ENCODE measurements around the gene IL4R. TPM values are rescaled to one million over a fixed set of nuclear protein-coding genes. Genes with fewer than 3 reads are reported as not detected.

IL4R gene
- total RNA-seq, 1 donor from 2014 or later, result 41.0 TPM

DNA sequence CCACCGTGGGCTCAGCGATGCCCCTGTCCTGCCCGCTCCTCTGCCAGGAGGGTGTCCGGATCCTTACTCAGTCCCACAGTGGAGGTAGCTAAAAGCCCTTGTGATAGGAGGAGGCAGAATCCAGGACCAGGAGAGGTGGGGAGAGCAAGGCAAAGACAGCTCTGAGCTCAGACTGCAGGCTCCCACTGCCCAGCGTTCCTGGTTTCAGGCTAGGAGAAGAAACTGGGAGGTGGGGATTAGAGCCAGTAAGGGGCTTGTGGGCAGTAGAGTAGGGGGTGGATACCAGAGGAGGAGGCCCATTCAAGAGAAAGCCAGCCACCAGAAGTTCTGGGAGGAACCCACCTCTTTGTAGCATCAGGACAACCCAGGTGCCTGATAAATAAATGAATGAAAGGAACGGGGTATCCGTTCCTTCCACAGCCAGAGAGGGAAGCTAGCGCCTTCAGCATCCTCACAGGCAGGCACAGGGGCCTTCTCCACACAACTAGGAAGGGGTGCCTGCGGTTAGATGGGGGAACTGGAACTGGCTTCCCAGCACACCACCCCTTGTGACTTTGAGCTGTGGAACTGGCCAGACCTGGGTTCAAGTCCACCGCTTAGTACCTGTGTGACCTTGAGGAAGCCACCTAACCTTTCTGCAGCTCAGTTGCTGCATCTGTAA, 90.5 kb downstream of the IL4R start:
- no peak overlapping the region for H3K27ac Mint-ChIP-seq (ENCODE audit: unreplicated experiment)
- H3K4me3 Mint-ChIP-seq (ENCODE audit: unreplicated experiment), result no peak overlapping the region
- no peaks in the 10 kb centered on the region for H3K9me3 Mint-ChIP-seq (ENCODE audit: low read depth)
- H3K36me3 Mint-ChIP-seq (ENCODE audit: low read depth), result no peaks in the 10 kb centered on the region
- H3K4me1 Mint-ChIP-seq (ENCODE audit: low read depth), result peaks cover 72% of the 10 kb centered on the region
- no peaks in the 10 kb centered on the region for H3K27me3 Mint-ChIP-seq (ENCODE audit: low read depth)
- TF ChIP-seq, protein P1, sequence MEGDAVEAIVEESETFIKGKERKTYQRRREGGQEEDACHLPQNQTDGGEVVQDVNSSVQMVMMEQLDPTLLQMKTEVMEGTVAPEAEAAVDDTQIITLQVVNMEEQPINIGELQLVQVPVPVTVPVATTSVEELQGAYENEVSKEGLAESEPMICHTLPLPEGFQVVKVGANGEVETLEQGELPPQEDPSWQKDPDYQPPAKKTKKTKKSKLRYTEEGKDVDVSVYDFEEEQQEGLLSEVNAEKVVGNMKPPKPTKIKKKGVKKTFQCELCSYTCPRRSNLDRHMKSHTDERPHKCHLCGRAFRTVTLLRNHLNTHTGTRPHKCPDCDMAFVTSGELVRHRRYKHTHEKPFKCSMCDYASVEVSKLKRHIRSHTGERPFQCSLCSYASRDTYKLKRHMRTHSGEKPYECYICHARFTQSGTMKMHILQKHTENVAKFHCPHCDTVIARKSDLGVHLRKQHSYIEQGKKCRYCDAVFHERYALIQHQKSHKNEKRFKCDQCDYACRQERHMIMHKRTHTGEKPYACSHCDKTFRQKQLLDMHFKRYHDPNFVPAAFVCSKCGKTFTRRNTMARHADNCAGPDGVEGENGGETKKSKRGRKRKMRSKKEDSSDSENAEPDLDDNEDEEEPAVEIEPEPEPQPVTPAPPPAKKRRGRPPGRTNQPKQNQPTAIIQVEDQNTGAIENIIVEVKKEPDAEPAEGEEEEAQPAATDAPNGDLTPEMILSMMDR (IDR thresholded peaks at IDR 0.05), result no peak
- DNase-seq (ENCODE audit: low spot score), result no peak

DNA sequence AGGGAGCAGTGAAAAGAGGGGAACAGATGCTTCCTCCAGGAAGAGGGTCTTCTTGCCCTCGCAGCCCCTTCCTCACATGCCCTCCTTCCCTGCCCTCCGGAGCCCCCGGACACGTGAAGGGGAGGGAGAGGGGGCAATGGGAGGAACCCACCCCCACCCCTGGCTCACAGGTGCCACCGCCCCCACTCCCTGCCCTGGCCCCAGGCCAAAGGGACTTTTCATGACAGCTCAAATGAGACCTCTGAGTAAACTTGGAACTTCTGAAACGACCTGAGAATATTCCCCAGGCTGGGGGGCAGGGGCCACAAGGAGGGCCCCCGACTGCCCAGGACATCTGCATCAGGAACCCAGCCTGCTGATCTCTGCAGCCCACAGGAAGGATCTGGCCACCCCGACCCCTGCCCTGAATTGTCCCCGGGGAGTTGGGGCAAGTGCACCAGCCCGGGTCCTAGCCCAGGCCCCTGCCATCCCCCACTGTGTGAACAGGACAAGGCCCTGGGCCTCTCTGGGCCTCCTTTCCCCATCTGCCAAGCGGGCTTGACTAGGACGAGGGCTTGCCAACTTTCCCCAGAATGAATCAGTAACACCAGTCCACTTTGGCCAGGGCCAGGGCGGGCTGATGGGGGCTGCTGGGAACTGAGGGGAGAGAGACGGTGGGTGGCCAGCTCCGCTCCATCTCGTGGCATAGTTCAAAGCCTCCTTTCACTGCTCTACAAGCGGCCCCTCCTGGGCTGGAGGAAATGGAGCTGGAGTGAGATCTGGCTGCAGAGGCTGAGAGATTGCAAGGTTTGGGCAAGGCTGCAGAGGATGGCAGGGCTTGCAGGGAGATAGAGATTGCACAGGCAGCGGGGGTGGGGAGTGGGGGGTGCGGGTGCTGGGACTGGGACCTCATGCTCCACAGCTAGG, 92.0 kb downstream of the IL4R start:
- TF ChIP-seq, protein P1 (IDR thresholded peaks at IDR 0.05), result no peak
- Mint-ChIP-seq H3K9me3 (ENCODE audit: low read depth) (no peaks in the 10 kb centered on the region), H3K4me3 (ENCODE audit: unreplicated experiment) (no peak overlapping the region), H3K27me3 (ENCODE audit: low read depth) (no peaks in the 10 kb centered on the region), H3K27ac (ENCODE audit: unreplicated experiment) (no peak overlapping the region), H3K4me1 (ENCODE audit: low read depth) (peaks cover 63% of the 10 kb centered on the region), H3K36me3 (ENCODE audit: low read depth) (no peaks in the 10 kb centered on the region)
- DNase-seq (ENCODE audit: low spot score), result no peak

DNA sequence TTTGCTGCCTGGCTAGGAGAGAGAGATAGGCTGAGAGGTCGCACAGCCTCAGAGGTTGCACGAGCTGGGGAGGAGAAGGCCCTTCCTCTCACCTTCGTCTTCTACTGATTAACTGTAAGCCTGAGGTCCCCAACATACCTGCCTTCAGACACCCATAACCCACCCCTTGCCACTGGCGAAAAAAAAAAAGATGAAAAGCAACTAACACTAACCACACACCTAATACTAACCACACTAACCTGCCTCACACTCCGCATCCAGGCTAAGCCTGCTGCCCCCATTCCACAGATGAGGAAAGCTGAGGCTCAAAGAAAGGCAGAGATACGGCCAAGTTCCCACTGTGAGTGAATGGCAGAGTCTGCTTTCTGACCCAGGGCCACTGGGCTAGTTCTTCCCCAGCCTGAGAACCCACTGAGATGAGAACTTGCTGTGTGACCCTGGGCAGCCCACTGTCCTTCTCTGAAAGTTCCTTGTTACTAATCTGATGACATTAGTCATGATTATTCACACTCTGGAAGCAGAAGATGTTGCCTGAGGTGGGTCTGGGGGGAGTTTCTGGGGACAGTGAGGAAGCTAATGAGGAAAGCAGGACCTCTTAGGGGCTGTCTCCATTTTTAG, 92.8 kb downstream of the IL4R start:
- H3K36me3 Mint-ChIP-seq (ENCODE audit: low read depth), result no peaks in the 10 kb centered on the region
- H3K4me1 Mint-ChIP-seq (ENCODE audit: low read depth), result peaks cover 54% of the 10 kb centered on the region
- H3K9me3 Mint-ChIP-seq (ENCODE audit: low read depth), result no peaks in the 10 kb centered on the region
- H3K27me3 Mint-ChIP-seq (ENCODE audit: low read depth), result no peaks in the 10 kb centered on the region
- H3K4me3 Mint-ChIP-seq (ENCODE audit: unreplicated experiment), result no peak overlapping the region
- TF ChIP-seq, protein P1 (IDR thresholded peaks at IDR 0.05), result no peak
- peak overlapping the region; percentile 3 for H3K27ac Mint-ChIP-seq (ENCODE audit: unreplicated experiment)
- DNase-seq (ENCODE audit: low spot score), result no peak

DNA sequence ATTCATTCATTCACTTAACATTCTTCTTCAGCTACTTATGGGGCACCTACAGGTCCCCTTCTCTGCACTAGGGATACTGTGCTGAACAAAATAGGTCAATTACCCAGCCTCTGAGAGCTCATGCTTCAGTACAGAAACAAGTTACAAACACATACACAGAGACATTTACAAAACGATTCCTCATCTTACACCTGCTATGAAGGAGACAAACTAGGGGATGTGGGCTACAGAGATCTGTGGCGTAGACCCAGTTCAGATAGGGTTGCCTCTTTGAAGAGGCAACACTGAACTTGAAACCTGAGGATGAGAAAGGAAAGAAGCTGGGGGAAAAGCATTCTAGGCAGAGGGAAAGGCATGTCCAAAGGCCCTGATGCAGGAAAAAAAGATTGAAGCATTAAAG, 93.4 kb downstream of the IL4R start:
- Mint-ChIP-seq H3K27ac (ENCODE audit: unreplicated experiment) (peak overlapping the region; percentile 91), H3K4me1 (ENCODE audit: low read depth) (peaks cover 50% of the 10 kb centered on the region), H3K4me3 (ENCODE audit: unreplicated experiment) (no peak overlapping the region), H3K9me3 (ENCODE audit: low read depth) (peaks cover 2% of the 10 kb centered on the region), H3K36me3 (ENCODE audit: low read depth) (peaks cover 1% of the 10 kb centered on the region), H3K27me3 (ENCODE audit: low read depth) (no peaks in the 10 kb centered on the region)
- TF ChIP-seq, protein P1 (IDR thresholded peaks at IDR 0.05), result no peak
- DNase-seq (ENCODE audit: low spot score), result no peak

DNA sequence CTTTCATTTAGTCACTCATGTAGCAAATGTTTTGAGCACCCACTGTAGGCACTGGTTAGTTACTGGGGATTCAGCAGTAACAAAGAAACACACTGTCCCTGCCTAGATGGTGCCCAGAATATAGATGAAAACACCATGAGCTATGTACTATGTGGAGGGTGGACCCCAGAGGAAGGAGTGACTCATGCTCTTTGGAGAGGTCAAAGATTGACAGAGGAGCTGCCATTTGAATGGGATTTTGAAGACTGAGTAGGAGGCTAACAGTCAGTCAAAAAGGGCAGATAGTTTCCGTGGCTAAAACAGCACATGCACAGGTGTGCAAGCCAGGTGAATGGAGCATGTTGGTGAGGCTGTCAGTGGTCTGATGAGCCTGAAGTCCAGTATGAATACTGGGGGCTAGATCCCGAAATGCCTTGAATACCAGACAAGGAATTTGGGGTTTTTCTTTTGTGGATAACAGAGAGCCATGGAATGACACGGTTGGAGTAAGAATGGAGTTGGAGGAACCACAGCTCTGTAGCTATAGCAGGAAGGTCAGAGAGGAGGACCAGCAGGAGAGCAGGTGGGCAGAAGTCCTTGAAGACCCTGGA, 94.3 kb downstream of the IL4R start:
- TF ChIP-seq, protein P1 (IDR thresholded peaks at IDR 0.05), result no peak
- H3K4me1 Mint-ChIP-seq (ENCODE audit: low read depth), result peaks cover 41% of the 10 kb centered on the region
- peak overlapping the region; percentile 91 for H3K27ac Mint-ChIP-seq (ENCODE audit: unreplicated experiment)
- H3K4me3 Mint-ChIP-seq (ENCODE audit: unreplicated experiment), result no peak overlapping the region
- no peak for DNase-seq (ENCODE audit: low spot score)
- no peaks in the 10 kb centered on the region for H3K27me3 Mint-ChIP-seq (ENCODE audit: low read depth)
- H3K9me3 Mint-ChIP-seq (ENCODE audit: low read depth), result peaks cover 9% of the 10 kb centered on the region
- H3K36me3 Mint-ChIP-seq (ENCODE audit: low read depth), result peaks cover 6% of the 10 kb centered on the region

All from chondrocyte (in vitro differentiated cells).